Osteoblast (primary cell): ENCODE data around the gene USP32. TPM values are rescaled to one million over a fixed set of nuclear protein-coding genes. Genes with fewer than 3 reads are reported as not detected.

Experiments used
- DNase-seq: peaks from one replicate; pipeline ENCODE4 v3.0.0; 2011; ENCODE audit warnings: low spot score, mixed read lengths; ENCODE audit not compliant: insufficient read length; ENCODE audit errors: missing footprints
- H2AFZ ChIP-seq: 2 replicates; pipeline ENCODE4 v1.6.0; 2011; ENCODE audit warnings: mild to moderate bottlenecking, low read length
- H3K27ac ChIP-seq: 2 replicates; pipeline ENCODE4 v1.5.1; 2011; ENCODE audit warnings: mild to moderate bottlenecking, low read depth, low read length, moderate library complexity
- H3K27me3 ChIP-seq: 2 replicates; pipeline ENCODE4 v1.6.0; 2012; ENCODE audit warnings: mild to moderate bottlenecking, control low read depth, inconsistent platforms, low read length, moderate library complexity; ENCODE audit not compliant: insufficient read depth
- H3K36me3 ChIP-seq: 2 replicates; pipeline ENCODE4 v1.5.1; 2011; ENCODE audit warnings: mild to moderate bottlenecking, low read length, control low read depth, moderate library complexity; ENCODE audit not compliant: insufficient read depth
- H3K4me1 ChIP-seq: 2 replicates; pipeline ENCODE4 v1.5.1; 2011; ENCODE audit warnings: mild to moderate bottlenecking, low read length, control low read depth, moderate library complexity; ENCODE audit not compliant: insufficient read depth
- H3K4me2 ChIP-seq: 2 replicates; pipeline ENCODE4 v1.6.0; 2011; ENCODE audit warnings: mild to moderate bottlenecking, low read length; ENCODE audit not compliant: insufficient read depth
- H3K4me3 ChIP-seq: fragments of 200-600 bp; sonication (generic); 3 replicates; pipeline ENCODE4 v1.5.1; 2012; ENCODE audit warnings: mild to moderate bottlenecking, low read length, inconsistent platforms; ENCODE audit not compliant: insufficient read depth
- H3K79me2 ChIP-seq: 2 replicates; pipeline ENCODE4 v1.6.0; 2012; ENCODE audit warnings: mild to moderate bottlenecking, low read length, control low read depth, inconsistent platforms; ENCODE audit not compliant: insufficient read depth
- H3K9me3 ChIP-seq: 2 replicates; pipeline ENCODE4 v1.5.1; 2011; ENCODE audit warnings: low read depth, low read length, control low read depth
- H4K20me1 ChIP-seq: 2 replicates; pipeline ENCODE4 v1.6.0; 2012; ENCODE audit warnings: mild to moderate bottlenecking, low read length, control low read depth; ENCODE audit not compliant: insufficient read depth
- total RNA-seq: library from RNA; depleted of rRNA; stranded (reverse); fragments of >200 nt; gene quantifications from 2 replicates; pipeline ENCODE4 v1.2.3, GENCODE V29; 2012
- TF ChIP-seq, protein P1 (sequence below): IDR thresholded peaks from 2 replicates; pipeline ENCODE4 v1.5.1; 2011; ENCODE audit warnings: mild to moderate bottlenecking, low read depth, low read length, moderate library complexity; ENCODE audit errors: extremely low read depth

The USP32 gene
- total RNA-seq, 1 donor: 99.5 TPM

DNA sequence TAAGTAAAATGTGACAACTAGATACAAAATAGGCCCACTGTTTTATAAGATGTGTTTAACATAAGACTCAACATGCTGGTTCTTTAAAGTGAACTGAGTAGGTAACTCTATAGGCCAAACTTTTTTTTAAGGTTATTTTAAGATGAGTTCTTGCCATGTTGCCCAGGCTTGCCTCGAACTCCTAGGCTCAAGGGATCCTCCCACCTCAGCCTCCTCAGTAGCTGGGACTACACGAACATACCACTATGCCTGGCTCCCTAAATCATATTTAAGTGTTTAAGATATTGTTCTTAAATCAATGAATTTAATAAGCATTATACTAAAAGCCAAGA lies 69.9 kb downstream of the USP32 start:
- TF ChIP-seq, protein P1, sequence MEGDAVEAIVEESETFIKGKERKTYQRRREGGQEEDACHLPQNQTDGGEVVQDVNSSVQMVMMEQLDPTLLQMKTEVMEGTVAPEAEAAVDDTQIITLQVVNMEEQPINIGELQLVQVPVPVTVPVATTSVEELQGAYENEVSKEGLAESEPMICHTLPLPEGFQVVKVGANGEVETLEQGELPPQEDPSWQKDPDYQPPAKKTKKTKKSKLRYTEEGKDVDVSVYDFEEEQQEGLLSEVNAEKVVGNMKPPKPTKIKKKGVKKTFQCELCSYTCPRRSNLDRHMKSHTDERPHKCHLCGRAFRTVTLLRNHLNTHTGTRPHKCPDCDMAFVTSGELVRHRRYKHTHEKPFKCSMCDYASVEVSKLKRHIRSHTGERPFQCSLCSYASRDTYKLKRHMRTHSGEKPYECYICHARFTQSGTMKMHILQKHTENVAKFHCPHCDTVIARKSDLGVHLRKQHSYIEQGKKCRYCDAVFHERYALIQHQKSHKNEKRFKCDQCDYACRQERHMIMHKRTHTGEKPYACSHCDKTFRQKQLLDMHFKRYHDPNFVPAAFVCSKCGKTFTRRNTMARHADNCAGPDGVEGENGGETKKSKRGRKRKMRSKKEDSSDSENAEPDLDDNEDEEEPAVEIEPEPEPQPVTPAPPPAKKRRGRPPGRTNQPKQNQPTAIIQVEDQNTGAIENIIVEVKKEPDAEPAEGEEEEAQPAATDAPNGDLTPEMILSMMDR: no peak
- Histone ChIP-seq H3K27me3 (no peaks in the 10 kb centered on the region), H3K27ac (no peak overlapping the region), H3K36me3 (peaks cover 3% of the 10 kb centered on the region), H3K4me3 (no peak overlapping the region), H3K79me2 (peaks cover 88% of the 10 kb centered on the region), H3K9me3 (no peaks in the 10 kb centered on the region), H4K20me1 (peaks cover 38% of the 10 kb centered on the region), H3K4me2 (no peak overlapping the region), H2AFZ (no peak overlapping the region), H3K4me1 (no peaks in the 10 kb centered on the region)
- no peak for DNase-seq

DNA sequence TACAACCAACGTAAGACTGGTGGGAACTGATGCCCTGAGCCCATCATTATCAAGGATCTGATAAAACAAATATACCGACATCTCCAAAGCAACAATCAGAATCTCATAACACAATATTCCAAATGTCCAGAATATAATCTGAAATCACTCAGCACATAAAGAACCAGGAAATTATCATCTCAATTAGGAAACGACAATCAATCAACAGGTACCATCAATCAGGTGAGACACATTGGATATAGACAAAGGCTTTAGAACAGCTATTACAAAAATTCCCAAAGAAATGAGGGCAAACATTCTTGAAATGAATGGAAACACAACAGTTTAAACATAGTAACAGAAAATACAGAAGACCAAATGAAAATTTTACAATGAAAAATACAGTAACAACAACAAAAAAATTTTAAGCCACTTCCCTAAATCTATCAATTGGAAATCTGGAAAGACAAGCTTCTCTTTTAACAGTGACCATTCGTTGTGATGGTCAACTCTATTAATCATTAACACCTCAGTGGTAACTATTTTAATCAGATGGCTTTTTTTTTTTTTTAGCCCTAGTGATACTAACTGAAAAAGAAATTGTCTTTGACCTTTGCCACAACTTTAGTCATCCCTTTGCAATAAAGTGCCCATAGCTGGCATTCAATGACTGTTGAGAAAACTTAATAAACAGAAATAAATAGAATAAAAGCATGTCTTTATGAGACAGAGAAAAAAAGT lies 70.4 kb downstream of the USP32 start:
- Histone ChIP-seq H3K36me3 (peaks cover 3% of the 10 kb centered on the region), H4K20me1 (peaks cover 34% of the 10 kb centered on the region)
- TF ChIP-seq, protein P1: no peak

DNA sequence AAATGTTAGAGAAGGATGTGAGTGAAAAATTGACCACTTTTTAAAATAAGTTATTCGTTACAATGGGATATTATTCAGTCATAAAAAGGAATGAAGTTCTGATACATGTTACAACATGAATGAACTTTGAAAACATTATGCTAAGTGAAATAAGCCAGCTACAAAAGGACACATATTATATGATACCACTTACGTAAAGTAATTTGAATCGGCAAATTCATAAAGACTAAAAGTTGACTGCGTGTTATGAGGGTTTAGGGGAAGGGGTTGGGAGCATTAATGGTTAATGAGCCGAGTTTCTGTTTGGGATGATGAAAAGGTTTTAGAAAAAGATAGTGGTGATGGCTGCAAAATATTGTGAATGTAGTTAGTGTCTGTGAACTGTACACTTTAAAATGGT lies 73.1 kb downstream of the USP32 start:
- peaks cover 88% of the 10 kb centered on the region for H3K79me2 ChIP-seq
- no peak overlapping the region for H3K4me3 ChIP-seq
- H3K4me2 ChIP-seq: no peak overlapping the region
- H4K20me1 ChIP-seq: peaks cover 35% of the 10 kb centered on the region
- no peak for DNase-seq
- no peak overlapping the region for H3K27ac ChIP-seq
- H2AFZ ChIP-seq: no peak overlapping the region
- H3K36me3 ChIP-seq: no peaks in the 10 kb centered on the region
- TF ChIP-seq, protein P1: no peak
- no peaks in the 10 kb centered on the region for H3K27me3 ChIP-seq
- H3K9me3 ChIP-seq: no peaks in the 10 kb centered on the region
- H3K4me1 ChIP-seq: no peaks in the 10 kb centered on the region

More for the DNA sequence above, 70.4 kb downstream of the USP32 start:
- Histone ChIP-seq H3K9me3 (no peaks in the 10 kb centered on the region), H3K4me1 (no peaks in the 10 kb centered on the region), H3K27ac (no peak overlapping the region), H2AFZ (no peak overlapping the region), H3K4me3 (no peak overlapping the region), H3K27me3 (no peaks in the 10 kb centered on the region), H3K4me2 (no peak overlapping the region), H3K79me2 (peaks cover 88% of the 10 kb centered on the region)
- DNase-seq: no peak

DNA sequence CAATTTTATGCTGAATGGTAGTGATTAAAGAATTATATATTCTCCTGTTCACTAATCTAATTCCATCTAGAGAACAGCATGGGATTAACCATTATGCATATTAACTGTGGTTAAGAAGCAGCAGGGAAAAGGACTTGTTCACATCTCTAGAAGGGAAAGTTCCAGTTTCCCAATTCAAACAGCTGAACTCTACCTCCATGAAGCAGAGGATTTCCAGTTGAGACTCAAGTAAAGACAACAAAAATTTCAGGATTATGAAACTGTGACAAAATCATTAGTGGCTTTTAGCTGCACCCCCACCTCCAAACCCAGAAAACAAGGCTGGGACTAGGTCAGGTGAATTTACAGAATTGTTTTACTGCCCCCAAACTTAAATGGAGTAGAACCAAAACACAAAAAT lies 73.6 kb downstream of the USP32 start:
- Histone ChIP-seq H3K36me3 (no peaks in the 10 kb centered on the region), H3K4me1 (no peaks in the 10 kb centered on the region), H3K4me2 (no peak overlapping the region), H3K4me3 (no peak overlapping the region), H2AFZ (no peak overlapping the region), H3K27ac (no peak overlapping the region), H3K79me2 (peaks cover 88% of the 10 kb centered on the region), H3K27me3 (no peaks in the 10 kb centered on the region), H3K9me3 (no peaks in the 10 kb centered on the region), H4K20me1 (peaks cover 38% of the 10 kb centered on the region)
- DNase-seq: no peak
- TF ChIP-seq, protein P1: no peak
